ENCODE data around the gene CMTM2. TPM values are rescaled to one million over a fixed set of nuclear protein-coding genes. Genes with fewer than 3 reads are reported as not detected.

The CMTM2 gene
- total and polyA plus RNA-seq, 9 of the 15 experiments (the other 6 are each of a cell fraction or from before 2014, with no cell fraction given), result not detected

GRCh38 chr16:66534376-66534799, 44.9 kb upstream of the CMTM2 start (continued):
- TF ChIP-seq, protein P1, sequence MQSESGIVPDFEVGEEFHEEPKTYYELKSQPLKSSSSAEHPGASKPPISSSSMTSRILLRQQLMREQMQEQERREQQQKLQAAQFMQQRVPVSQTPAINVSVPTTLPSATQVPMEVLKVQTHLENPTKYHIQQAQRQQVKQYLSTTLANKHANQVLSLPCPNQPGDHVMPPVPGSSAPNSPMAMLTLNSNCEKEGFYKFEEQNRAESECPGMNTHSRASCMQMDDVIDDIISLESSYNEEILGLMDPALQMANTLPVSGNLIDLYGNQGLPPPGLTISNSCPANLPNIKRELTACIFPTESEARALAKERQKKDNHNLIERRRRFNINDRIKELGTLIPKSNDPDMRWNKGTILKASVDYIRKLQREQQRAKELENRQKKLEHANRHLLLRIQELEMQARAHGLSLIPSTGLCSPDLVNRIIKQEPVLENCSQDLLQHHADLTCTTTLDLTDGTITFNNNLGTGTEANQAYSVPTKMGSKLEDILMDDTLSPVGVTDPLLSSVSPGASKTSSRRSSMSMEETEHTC (IDR thresholded peaks at IDR 0.05), result no peak
- TF ChIP-seq ZNF75A (CRISPR knock-in tag; IDR thresholded peaks at IDR 0.05) (no peak), ZNF280B (CRISPR knock-in tag; IDR thresholded peaks at IDR 0.05) (no peak), CBFA2T3 (IDR thresholded peaks at IDR 0.05) (peak; percentile 97), CREBBP (IDR thresholded peaks at IDR 0.05; ENCODE audit: low read depth, low read length) (no peak), ZC3H11A (IDR thresholded peaks at IDR 0.05; ENCODE audit: low read depth, low read length) (no peak), PTRF (tag; IDR thresholded peaks at IDR 0.05) (no peak), NFIC (IDR thresholded peaks at IDR 0.05) (peak; percentile 74), ZC3H8 (IDR thresholded peaks at IDR 0.05) (no peak), SFPQ (IDR thresholded peaks at IDR 0.05; ENCODE audit: low read depth, low read length) (no peak), RUNX1 (IDR thresholded peaks at IDR 0.05; ENCODE audit: low read depth) (no peak), TAF9B (IDR thresholded peaks at IDR 0.05; ENCODE audit: partially characterized antibody) (no peak), XRCC4 (IDR thresholded peaks at IDR 0.05; ENCODE audit: extremely low read depth, insufficient read depth, insufficient read length) (no peak), EHMT2 (IDR thresholded peaks at IDR 0.05) (peak; percentile 39; the same call in 1 of the 2 replicates), IRF2 (CRISPR knock-in tag; IDR thresholded peaks at IDR 0.05) (no peak), E2F8 (IDR thresholded peaks at IDR 0.05; ENCODE audit: low read depth, partially characterized antibody) (no peak), ZBTB1 (CRISPR knock-in tag; IDR thresholded peaks at IDR 0.05; ENCODE audit: borderline replicate concordance, low read depth) (no peak), ERF (CRISPR knock-in tag; IDR thresholded peaks at IDR 0.05) (no peak), ILK (tag; IDR thresholded peaks at IDR 0.05; ENCODE audit: borderline replicate concordance, low read depth) (no peak), ZNF785 (CRISPR knock-in tag; IDR thresholded peaks at IDR 0.05) (no peak)

Data from K562 (cell line).